HepG2 (cell line): ENCODE results near the gene CLCN1. TPM values are rescaled to one million over a fixed set of nuclear protein-coding genes. Genes with fewer than 3 reads are reported as not detected.

ENCODE experiments used
- ATAC-seq: fragments of 200-7000 bp; cut with Tn5 transposase; 3 replicates; pipeline ENCODE4 v1.9.1; 2020; ENCODE audit warnings: mild to moderate bottlenecking, moderate library complexity
- BruUV-seq: library from RNA; stranded (reverse); fragments of 400-500 nt; replicated peaks from 2 replicates; lab custom pipeline; 2021; lab: Mats Ljungman, UMichigan
- CTCF ChIA-PET: fragments of 300-600 bp; formaldehyde crosslinking; extraction: SDS; loops from one replicate; lab custom pipeline; 2021; ENCODE audit warnings: low total read pairs, inconsistent platforms, low intra/inter-chr PET ratio; lab: Yijun Ruan, JAX
- POLR2A ChIA-PET: fragments of 350-600 bp; sonication (Branson Sonifier 250); formaldehyde crosslinking; loops from one replicate; lab custom pipeline; 2020; ENCODE audit warnings: antibody characterized with exemption, inconsistent platforms; lab: Yijun Ruan, JAX
- DNase-seq: peaks from one replicate; pipeline ENCODE4 v3.0.0-alpha.2; 2015; ENCODE audit warnings: low spot score
- FAIRE-seq: peaks from 3 replicates; lab custom pipeline; 2011; peaks lifted over from hg19 to GRCh38; lab: Jason Lieb, UNC
- H2AFZ ChIP-seq: one replicate; pipeline ENCODE4 v1.6.1; 2011; ENCODE audit warnings: low read length, inconsistent platforms
- H3K27ac ChIP-seq: fragments of 300-600 bp; 3 replicates; pipeline ENCODE4 v1.8.0; 2011; ENCODE audit warnings: mixed run types, mild to moderate bottlenecking, mixed read lengths, low read length, inconsistent platforms; ENCODE audit not compliant: insufficient read depth; ENCODE audit errors: extremely low read length
- H3K27me3 ChIP-seq, 2 experiments: fragments of 200-600 bp in 1 of 2; 2 replicates in 1 of 2; 3 replicates in 1 of 2; pipeline versions ENCODE4 v1.6.0 to v1.8.0; 2011; ENCODE audit warnings: low read length in 2 of 2, mild to moderate bottlenecking in 2 of 2, moderate library complexity in 2 of 2, inconsistent platforms in 1 of 2; ENCODE audit not compliant: insufficient read depth in 2 of 2, control insufficient read depth in 1 of 2
- H3K36me3 ChIP-seq, 2 experiments: fragments of 200-600 bp in 1 of 2; replicated peaks in 1 of 2; 2 replicates in 1 of 2; 3 replicates in 1 of 2; pipeline versions ENCODE4 v1.5.1 to v1.8.0; 2011; ENCODE audit warnings: low read length in 2 of 2, inconsistent platforms in 1 of 2; ENCODE audit not compliant: insufficient read depth in 2 of 2, control insufficient read depth in 1 of 2
- H3K4me1 ChIP-seq: 2 replicates; pipeline ENCODE4 v1.5.1; 2012; ENCODE audit warnings: low read length, inconsistent platforms; ENCODE audit not compliant: insufficient read depth
- H3K4me2 ChIP-seq: 2 replicates; pipeline ENCODE4 v1.6.0; 2011; ENCODE audit warnings: low read depth, low read length, inconsistent platforms
- H3K4me3 ChIP-seq, 3 experiments: fragments of 200-600 bp in 1 of 3; sonication (generic), shearing (Covaris generic) in 1 of 3; replicated peaks in 1 of 3; 2 replicates each; pipeline ENCODE4 v1.5.1; 2011 to 2016; ENCODE audit warnings: low read length in 3 of 3, inconsistent platforms in 2 of 3, low read depth in 2 of 3, mild to moderate bottlenecking in 2 of 3, control low read depth in 1 of 3, mixed read lengths in 1 of 3; ENCODE audit not compliant: insufficient read depth in 1 of 3
- H3K79me2 ChIP-seq: one replicate; pipeline ENCODE4 v1.6.1; 2011; ENCODE audit warnings: low read length, inconsistent platforms; ENCODE audit not compliant: insufficient read depth
- H3K9ac ChIP-seq: 2 replicates; pipeline ENCODE4 v1.6.0; 2011; ENCODE audit warnings: mild to moderate bottlenecking, low read depth, low read length, inconsistent platforms; ENCODE audit not compliant: insufficient read depth
- H3K9me3 ChIP-seq: 2 replicates; pipeline ENCODE4 v1.5.1; 2012; ENCODE audit warnings: mild to moderate bottlenecking, low read length
- H4K20me1 ChIP-seq: 2 replicates; pipeline ENCODE4 v1.6.0; 2011; ENCODE audit warnings: inconsistent platforms, mild to moderate bottlenecking, low read length, moderate library complexity; ENCODE audit not compliant: insufficient read depth
- ARNTL ChIP-seq: sonication (generic); formaldehyde crosslinking; IDR thresholded peaks from 2 replicates; pipeline ENCODE4 v1.4.0; 2020; ENCODE audit warnings: mild to moderate bottlenecking, missing genetic modification reagents
- KAT8 ChIP-seq: IDR thresholded peaks from 2 replicates; pipeline ENCODE4 v1.6.1; 2016; ENCODE audit warnings: missing genetic modification reagents, missing compliant biosample characterization
- MEIS1 ChIP-seq: sonication (generic); formaldehyde crosslinking; IDR thresholded peaks from 2 replicates; pipeline ENCODE4 v1.9.0; 2021; ENCODE audit warnings: mild to moderate bottlenecking, missing genetic modification reagents, moderate library complexity, borderline replicate concordance
- SMAD3 ChIP-seq: sonication (generic); formaldehyde crosslinking; IDR thresholded peaks from 2 replicates; pipeline ENCODE4 v1.4.0; 2020; ENCODE audit warnings: missing genetic modification reagents
- SMARCC2 ChIP-seq: fragments of 450-650 bp; IDR thresholded peaks from 2 replicates; pipeline ENCODE4 v1.6.1; 2017; ENCODE audit warnings: antibody characterized with exemption, mild to moderate bottlenecking
- ZFP36L1 ChIP-seq: sonication (generic); formaldehyde crosslinking; IDR thresholded peaks from 2 replicates; pipeline ENCODE4 v1.8.0; 2022; ENCODE audit warnings: mild to moderate bottlenecking, missing genetic modification reagents, moderate library complexity
- ZNF24 ChIP-seq: fragments of 450-650 bp; IDR thresholded peaks from 2 replicates; pipeline ENCODE4 v1.6.1; 2017; ENCODE audit warnings: antibody characterized with exemption, mild to moderate bottlenecking
- ZNF292 ChIP-seq: sonication (generic); formaldehyde crosslinking; IDR thresholded peaks from 2 replicates; pipeline ENCODE4 v1.8.1; 2022; ENCODE audit warnings: mild to moderate bottlenecking, low read depth, missing genetic modification reagents, borderline replicate concordance
- ZNF564 ChIP-seq: sonication (generic); formaldehyde crosslinking; IDR thresholded peaks from 2 replicates; pipeline ENCODE4 v1.8.1; 2023; ENCODE audit warnings: mild to moderate bottlenecking, missing genetic modification reagents
- ZNF672 ChIP-seq: sonication (generic); formaldehyde crosslinking; IDR thresholded peaks from 2 replicates; pipeline ENCODE4 v1.8.1; 2022; ENCODE audit warnings: missing genetic modification reagents
- WGBS: methylation state at CpG from one replicate; pipeline ENCODE4 v1.1.6; 2017; ENCODE audit warnings: low lambda C conversion rate; 5-methylcytosine and 5-hydroxymethylcytosine counted together
- in situ Hi-C: cut with HindIII; loops from 2 replicates; pipeline ENCODE4 v1.10.0; 2017; ENCODE audit warnings: low pct_unique_long_range_greater_than_20kb; ENCODE audit not compliant: extremely low pct_ligation_motif_present
- intact Hi-C: fragments of 100-400 bp; cut with micrococcal nuclease; formaldehyde crosslinking; loops from one replicate; pipeline ENCODE4 v1.10.0; 2022; ENCODE audit not compliant: unreplicated experiment
- polyA plus RNA-seq, 8 experiments: library from polyadenylated mRNA; depleted of rRNA in 3 of 8; stranded (reverse) in 7 of 8; unstranded in 1 of 8; fragments of >200 nt; fragmentation: Illumina TruSeq in 4 of 8; extraction: Trizol in 4 of 8; gene quantifications; 2 replicates each; pipeline versions ENCODE4 v1.2.1 to v1.2.3, GENCODE V29; 2011 to 2016; ENCODE audit warnings: low read depth in 4 of 8, missing spikeins in 1 of 8, mixed read lengths in 1 of 8; ENCODE audit not compliant: insufficient read depth in 1 of 8
- total RNA-seq, 5 experiments: library from RNA; depleted of rRNA; stranded (reverse); fragments of >200 nt; fragmentation: Illumina TruSeq; extraction: Trizol; gene quantifications; 2 replicates each; pipeline ENCODE4 v1.2.3, GENCODE V29; 2016; ENCODE audit warnings: low read depth in 1 of 5
- TF ChIP-seq, protein P1 (sequence below): sonication (generic); formaldehyde crosslinking; IDR thresholded peaks from 2 replicates; pipeline ENCODE4 v1.4.0; 2020; ENCODE audit warnings: missing genetic modification reagents
- TF ChIP-seq, protein P2 (sequence below): sonication (generic); formaldehyde crosslinking; IDR thresholded peaks from 2 replicates; pipeline ENCODE4 v1.4.0; 2020; ENCODE audit warnings: missing genetic modification reagents
- TF ChIP-seq, protein P3 (sequence below): IDR thresholded peaks from 2 replicates; pipeline ENCODE4 v1.6.1; 2016; ENCODE audit warnings: control low read depth
- TF ChIP-seq, protein P4 (sequence below): fragments of 450-650 bp; IDR thresholded peaks from 2 replicates; pipeline ENCODE4 v1.6.1; 2017
- TF ChIP-seq, protein P5 (sequence below): sonication (generic); formaldehyde crosslinking; conservative IDR thresholded peaks from 2 replicates; pipeline ENCODE4 v1.8.0; 2022; ENCODE audit warnings: mild to moderate bottlenecking, moderate library complexity, missing genetic modification reagents

Gene CLCN1
- total and polyA plus RNA-seq, 2 of the 13 experiments (the other 11 are each of a cell fraction or from before 2014, with no cell fraction given) = 0.01 TPM; not detected in 1

DNA sequence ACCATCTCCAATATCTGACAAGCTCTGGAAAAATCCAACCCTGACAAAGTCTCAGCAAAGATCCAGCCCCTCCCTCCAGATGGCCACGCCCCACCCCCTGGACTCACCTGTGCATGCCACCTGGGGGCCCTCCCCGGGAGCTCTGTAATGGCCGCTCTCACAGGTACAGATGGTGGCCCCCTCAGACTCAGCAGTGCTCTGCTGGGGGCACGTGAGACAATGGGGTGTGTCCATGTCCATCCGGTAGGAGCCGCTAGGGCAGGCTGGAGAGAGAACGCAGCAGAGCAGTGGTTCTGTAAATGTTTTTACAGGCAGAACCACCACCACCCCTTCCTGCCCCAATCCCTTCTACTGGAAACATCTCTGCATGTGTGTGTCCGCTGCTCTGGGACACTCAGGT is 83.2 kb downstream of the CLCN1 start (continued):
- TF ChIP-seq, protein P1, sequence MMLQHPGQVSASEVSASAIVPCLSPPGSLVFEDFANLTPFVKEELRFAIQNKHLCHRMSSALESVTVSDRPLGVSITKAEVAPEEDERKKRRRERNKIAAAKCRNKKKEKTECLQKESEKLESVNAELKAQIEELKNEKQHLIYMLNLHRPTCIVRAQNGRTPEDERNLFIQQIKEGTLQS = no peak
- TF ChIP-seq ZNF564 (CRISPR knock-in tag) = no peak
- no peak for TF ChIP-seq ZNF292 (CRISPR knock-in tag)

DNA sequence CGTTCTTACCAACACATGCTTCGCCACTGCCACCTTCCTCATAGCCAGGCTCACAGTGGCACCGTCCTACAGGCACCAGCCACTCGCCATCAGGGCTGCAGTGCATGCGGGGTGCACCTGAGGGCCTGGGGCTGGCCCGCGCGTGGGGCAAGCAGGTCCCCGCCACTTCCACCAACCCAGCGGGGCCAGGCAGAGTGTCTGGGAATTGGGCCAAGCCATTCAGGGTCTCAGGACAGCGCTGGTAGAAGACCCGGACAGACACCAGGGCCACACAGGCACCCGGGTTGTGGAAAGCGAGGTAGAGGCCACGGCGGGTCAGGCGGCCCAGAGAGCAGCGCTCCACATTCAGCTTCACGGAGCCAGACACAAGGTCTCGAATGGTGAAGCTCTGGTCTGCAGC is 83.7 kb downstream of the CLCN1 start:
- ATAC-seq = no peak

More for the DNA sequence above, 83.7 kb downstream of the CLCN1 start:
- Histone ChIP-seq H3K4me1 (peaks cover 25% of the 10 kb centered on the region), H3K4me2 (no peak overlapping the region), H3K36me3 (no peaks in the 10 kb centered on the region), H3K27ac (no peak overlapping the region), H3K9ac (no peak overlapping the region), H3K27me3 (no peaks in the 10 kb centered on the region), H2AFZ (no peak overlapping the region), H4K20me1 (no peaks in the 10 kb centered on the region), H3K9me3 (no peaks in the 10 kb centered on the region), H3K79me2 (no peaks in the 10 kb centered on the region), H3K4me3 (no peak overlapping the region)
- WGBS = 97% methylated on average over 13 of the region's 20 CpGs
- intact Hi-C loops (no loop called here), in situ Hi-C loops (loop anchor here (25.0 kb wide), 1 partner anchor 513 kb away; the partner anchor contains the start of gene TCAF1)
- TF ChIP-seq SMARCC2 = no peak
- no peak for TF ChIP-seq ZFP36L1 (CRISPR knock-in tag)
- no peak for TF ChIP-seq MEIS1
- no peak for TF ChIP-seq ZNF24
- TF ChIP-seq ARNTL (CRISPR knock-in tag) = no peak
- TF ChIP-seq SMAD3 (CRISPR knock-in tag) = no peak
- no peak for TF ChIP-seq KAT8 (CRISPR knock-in tag)
- TF ChIP-seq, protein P2, sequence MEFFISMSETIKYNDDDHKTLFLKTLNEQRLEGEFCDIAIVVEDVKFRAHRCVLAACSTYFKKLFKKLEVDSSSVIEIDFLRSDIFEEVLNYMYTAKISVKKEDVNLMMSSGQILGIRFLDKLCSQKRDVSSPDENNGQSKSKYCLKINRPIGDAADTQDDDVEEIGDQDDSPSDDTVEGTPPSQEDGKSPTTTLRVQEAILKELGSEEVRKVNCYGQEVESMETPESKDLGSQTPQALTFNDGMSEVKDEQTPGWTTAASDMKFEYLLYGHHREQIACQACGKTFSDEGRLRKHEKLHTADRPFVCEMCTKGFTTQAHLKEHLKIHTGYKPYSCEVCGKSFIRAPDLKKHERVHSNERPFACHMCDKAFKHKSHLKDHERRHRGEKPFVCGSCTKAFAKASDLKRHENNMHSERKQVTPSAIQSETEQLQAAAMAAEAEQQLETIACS (CRISPR knock-in tag) = no peak
- TF ChIP-seq ZNF672 (CRISPR knock-in tag) = no peak
- TF ChIP-seq, protein P3, sequence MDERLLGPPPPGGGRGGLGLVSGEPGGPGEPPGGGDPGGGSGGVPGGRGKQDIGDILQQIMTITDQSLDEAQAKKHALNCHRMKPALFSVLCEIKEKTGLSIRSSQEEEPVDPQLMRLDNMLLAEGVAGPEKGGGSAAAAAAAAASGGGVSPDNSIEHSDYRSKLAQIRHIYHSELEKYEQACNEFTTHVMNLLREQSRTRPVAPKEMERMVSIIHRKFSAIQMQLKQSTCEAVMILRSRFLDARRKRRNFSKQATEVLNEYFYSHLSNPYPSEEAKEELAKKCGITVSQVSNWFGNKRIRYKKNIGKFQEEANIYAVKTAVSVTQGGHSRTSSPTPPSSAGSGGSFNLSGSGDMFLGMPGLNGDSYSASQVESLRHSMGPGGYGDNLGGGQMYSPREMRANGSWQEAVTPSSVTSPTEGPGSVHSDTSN (CRISPR knock-in tag) = no peak
- TF ChIP-seq, protein P4, sequence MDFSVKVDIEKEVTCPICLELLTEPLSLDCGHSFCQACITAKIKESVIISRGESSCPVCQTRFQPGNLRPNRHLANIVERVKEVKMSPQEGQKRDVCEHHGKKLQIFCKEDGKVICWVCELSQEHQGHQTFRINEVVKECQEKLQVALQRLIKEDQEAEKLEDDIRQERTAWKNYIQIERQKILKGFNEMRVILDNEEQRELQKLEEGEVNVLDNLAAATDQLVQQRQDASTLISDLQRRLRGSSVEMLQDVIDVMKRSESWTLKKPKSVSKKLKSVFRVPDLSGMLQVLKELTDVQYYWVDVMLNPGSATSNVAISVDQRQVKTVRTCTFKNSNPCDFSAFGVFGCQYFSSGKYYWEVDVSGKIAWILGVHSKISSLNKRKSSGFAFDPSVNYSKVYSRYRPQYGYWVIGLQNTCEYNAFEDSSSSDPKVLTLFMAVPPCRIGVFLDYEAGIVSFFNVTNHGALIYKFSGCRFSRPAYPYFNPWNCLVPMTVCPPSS = no peak
- TF ChIP-seq, protein P5, sequence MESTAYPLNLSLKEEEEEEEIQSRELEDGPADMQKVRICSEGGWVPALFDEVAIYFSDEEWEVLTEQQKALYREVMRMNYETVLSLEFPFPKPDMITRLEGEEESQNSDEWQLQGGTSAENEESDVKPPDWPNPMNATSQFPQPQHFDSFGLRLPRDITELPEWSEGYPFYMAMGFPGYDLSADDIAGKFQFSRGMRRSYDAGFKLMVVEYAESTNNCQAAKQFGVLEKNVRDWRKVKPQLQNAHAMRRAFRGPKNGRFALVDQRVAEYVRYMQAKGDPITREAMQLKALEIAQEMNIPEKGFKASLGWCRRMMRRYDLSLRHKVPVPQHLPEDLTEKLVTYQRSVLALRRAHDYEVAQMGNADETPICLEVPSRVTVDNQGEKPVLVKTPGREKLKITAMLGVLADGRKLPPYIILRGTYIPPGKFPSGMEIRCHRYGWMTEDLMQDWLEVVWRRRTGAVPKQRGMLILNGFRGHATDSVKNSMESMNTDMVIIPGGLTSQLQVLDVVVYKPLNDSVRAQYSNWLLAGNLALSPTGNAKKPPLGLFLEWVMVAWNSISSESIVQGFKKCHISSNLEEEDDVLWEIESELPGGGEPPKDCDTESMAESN (CRISPR knock-in tag) = no peak
- CTCF ChIA-PET = no interaction called here
- POLR2A ChIA-PET = no interaction called here
- FAIRE-seq = no peak
- DNase-seq = no peak
- BruUV-seq = no TSS peak
